Suppressor macrophage (primary cell): Measurements from ENCODE around the gene ADAM33.

Source experiments
- DNase-seq, 4 experiments: peaks; one replicate each; pipeline ENCODE4 v3.0.0-alpha.2; 2020 to 2022

ADAM33 gene

GRCh38 chr20:3686421-3686820, 4.6 kb upstream of the ADAM33 start:
- no peak for DNase-seq

- no peak for DNase-seq
Measured at GRCh38 chr20:3685341-3685740, 3.5 kb upstream of the ADAM33 start.

DNA sequence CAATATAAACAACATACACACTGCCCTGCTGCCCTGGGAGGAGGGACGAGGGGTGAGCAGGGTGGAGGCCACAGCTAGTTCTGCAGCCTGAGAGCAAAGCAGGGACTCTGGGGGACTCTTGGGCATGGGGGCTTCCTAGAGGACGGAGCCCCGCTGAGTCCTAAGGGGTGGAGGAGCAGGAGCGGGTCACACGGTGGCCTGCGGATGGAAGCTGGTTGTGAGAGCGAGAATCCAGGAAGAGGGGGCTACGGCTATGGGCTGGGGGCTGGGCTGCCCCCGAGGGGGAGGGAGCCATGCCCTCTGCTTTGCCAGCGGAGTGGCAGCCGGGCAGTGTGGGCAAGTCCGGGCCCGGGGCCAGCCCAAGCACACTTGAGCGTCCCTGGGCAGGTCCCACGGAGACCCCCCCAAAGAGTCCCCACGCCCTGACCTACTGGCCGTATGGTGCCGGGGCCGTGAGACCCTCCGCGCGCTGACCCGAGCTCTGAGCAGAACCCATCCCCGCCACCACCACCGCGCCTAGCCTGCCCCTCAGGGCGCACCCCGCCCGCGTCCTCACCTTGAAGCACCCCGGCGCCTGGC, 369 bp downstream of the ADAM33 start:
- no peak for DNase-seq

GRCh38 chr20:3680701-3681351, 984 bp downstream of the ADAM33 start:
- no peak for DNase-seq

DNA sequence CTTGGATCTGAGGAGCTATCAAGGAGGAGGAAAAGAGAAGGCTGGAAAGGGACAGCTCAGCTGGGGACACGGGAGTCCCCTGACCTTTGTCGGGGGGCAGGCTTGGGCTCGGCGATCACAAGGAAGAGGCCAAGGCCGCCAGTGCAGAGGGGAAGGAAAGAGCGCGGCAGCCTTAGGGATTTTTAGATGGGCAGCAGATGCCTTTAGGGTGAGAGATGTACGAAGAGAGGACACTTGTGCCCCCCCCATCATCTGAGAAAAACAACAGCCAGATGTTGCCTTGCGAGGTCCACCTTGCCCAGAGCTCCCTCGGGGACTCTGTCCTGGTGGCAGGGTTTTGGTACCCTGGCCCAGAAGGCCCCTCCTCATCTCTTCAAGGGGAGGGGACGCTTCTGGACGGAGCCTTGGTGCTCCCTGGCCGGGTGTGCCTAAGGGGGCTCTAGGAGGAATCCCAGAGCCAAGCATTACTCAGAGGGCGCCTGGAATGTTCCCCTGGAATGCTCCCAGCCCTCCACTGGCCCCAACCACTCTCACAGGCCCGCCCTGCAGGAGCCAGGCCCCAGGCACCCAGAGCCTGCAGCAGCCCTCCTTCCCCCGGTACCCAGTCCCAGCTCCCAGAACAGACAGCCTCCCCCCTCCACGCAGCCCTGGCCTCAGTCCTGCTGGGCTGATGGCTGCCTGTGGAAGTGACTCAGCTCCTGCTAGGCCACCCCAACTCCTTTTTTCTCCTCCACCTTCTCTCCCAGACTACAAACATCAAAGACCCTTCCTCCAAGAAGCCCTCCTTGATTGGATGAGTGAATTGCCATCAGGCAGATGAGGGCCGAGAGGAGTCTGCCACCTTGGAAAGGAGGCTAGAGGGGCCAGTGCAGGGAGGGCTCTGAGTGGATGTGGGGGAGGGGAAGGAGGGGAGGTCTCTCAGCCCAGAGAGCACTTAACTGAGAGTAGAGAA, 1.8 kb downstream of the ADAM33 start:
- DNase-seq = no peak

DNA sequence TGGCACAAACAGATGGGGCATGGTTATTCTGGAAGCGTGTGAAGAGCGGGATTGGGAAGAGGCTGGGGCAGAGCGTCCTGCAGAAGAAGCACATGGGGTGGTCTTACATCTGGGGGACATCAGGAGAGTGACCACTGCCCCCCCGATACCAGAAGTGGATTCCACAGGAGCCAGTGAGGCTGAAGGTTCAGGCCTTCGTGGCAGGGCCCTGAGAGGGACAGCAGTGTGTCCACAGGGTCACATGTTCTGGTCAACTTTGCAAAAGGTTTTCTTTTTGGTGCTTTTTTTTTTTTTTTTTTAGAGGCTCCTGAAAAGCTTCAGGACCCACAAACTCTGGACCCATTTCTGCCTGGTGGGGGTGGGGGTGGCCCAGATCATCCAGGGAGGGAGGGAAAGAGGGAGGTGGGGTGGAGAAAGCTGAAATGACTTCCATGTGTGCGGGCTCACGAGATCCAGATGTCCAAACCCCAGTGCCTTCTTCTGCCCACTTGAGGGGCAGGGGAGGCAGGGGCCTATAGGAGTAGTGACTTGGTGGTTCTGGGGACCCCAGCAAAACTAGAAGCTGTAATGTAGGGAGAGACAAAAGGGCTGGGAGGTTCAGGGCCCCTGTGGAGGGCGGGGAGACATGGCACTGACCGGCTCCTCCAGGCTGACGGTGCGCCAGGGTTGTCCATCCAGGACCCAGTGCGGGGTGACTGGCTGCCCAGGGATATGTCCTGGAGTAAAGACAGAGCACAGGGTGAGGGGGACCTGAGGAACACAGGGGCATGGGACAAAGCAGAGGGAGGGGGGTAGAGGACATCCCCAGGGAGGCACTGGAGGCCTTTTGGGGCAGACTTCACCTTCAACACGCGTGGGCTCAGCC, 2.7 kb downstream of the ADAM33 start:
- no peak for DNase-seq

DNA sequence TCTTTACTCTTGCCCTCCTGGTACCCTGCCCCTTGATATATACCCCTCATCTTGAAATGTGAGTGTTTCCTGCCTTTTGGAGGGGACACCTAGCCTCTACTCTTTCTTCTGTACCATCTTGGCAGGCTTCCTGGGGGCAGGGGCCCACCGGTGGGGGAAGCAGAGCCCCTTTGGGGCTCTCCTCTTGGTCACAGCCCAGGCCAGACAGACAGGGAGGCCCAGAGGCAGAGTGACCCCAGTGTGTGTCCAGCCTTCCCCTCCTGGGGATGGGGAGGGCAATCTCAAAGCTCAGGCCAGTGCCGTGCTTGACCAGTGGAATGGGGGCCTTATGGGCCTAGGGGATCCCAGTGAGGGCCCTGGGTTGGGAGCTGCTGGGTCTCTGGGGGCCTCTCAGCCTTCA, 3.6 kb downstream of the ADAM33 start:
- no peak for DNase-seq

- DNase-seq = no peak
Measured at GRCh38 chr20:3677733-3678132, 4.1 kb downstream of the ADAM33 start.

DNA sequence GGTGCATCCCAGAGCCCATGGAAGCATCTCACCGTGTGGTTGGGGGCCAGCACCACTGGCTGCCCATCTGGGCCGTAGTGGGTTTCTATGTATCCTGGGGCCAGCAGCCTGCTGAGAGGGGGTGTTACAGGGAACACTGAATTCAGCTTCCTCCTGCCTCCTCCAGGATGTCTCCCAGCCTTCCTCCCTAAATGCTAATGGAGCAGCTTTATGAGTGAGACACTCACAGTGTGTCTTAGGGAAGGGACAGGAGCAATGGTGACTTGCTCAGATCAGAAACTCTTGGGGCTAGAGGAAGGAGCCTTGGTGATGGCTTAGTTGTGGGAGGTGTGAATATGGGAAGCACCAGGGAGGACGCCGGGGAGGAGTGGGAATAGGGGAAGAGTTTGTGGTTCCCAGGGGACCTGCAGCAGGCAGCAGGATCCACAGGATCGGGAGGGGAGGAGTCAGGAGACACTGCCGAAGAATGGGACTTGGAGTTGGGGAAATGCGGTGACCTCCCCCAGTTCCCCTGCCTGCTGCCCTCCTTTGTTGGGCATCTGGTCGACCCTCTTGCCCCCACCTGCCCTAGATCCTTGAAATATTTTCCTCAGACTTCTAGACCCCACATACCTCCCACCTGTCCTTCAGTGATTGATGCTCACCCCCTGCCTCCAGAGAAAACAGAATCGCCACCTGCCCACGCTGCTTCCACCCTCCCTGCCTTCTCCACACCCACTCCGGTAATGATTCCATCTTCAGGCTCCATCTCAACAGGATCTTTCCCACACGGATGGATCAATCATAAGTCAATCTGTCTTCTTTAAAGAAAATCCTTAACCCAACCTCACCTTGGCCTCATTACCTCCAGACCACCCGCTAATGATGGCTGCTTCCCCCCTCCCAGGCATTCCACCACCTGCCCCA, 6.6 kb downstream of the ADAM33 start:
- DNase-seq = no peak

- DNase-seq = no peak
Measured at GRCh38 chr20:3674447-3674846, 7.4 kb downstream of the ADAM33 start.

DNA sequence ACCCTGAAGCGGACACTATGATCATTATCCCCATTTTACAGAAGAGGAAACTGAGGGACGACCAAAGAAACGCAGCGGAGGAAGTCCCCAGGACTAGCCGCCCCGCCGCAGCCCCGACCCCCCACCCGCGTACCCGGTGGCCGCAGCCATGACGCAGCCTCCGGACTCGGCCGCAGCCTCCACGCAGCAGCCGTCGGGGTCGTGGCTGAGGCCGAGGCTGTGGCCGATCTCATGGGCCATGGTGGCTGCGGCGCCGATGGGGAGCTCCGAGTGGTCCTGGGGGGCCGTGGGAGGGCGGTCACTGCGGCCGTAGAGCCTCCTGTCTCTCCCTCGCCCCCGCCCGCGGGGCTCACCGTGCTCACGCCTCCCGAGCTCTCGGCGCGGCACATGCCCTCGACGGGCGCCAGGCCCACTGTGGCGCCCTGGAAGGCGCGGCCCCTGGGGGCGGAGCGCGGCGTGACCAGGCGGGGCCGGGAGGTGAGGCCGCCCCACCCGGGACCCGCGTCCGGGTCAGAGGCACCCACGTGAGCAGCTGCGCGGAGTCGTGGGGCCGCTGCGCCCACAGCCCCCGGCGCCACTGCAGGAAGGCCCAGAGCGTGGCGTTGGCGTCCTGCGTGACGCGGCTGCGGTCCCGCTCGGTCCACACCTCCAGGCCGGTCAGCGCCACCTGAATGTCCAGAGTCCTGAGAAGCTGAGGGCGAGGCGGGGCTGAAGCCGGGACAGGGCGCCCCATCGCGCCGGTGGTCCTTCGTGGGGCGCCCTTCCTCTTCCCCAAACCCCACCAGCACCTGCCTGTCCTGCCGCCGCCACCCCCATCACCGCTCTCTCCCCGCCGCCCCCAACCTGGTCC, 8.4 kb downstream of the ADAM33 start:
- no peak for DNase-seq

- peak; percentile 22 to 62 (median 48) for DNase-seq
Measured at GRCh38 chr20:3672547-3673171, 9.2 kb downstream of the ADAM33 start.

- DNase-seq = no peak
Measured at GRCh38 chr20:3671986-3672546, 9.7 kb downstream of the ADAM33 start.

GRCh38 chr20:3670945-3671344, 10.9 kb downstream of the ADAM33 start:
- no peak for DNase-seq

DNA sequence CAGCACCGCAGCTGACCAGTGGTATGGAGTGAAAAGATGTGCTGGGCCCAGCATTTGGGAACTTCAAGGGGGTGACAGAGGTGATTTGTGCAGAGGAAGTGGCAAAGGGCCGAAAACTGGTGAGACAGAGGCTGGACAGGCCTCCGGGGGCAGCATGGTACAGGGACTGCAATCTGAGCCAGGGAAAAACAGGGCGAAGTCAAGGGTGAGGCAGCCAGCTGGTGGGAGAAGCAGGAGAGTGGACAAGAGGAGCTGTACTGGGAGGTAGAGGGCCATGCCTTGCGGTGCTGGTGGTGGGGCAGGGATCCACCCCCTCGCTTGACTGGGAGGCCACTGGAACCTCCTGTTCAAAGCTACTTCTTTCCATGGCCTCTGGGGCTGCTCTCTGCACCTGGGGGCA, 11.3 kb downstream of the ADAM33 start:
- DNase-seq = no peak

- no peak for DNase-seq
Measured at GRCh38 chr20:3669710-3670367, 12.0 kb downstream of the ADAM33 start.

- DNase-seq = no peak
Measured at GRCh38 chr20:3667434-3668037, 14.3 kb downstream of the ADAM33 start.

GRCh38 chr20:3663858-3664257, 18.0 kb downstream of the ADAM33 start:
- no peak for DNase-seq
